GM12865 (cell line): ENCODE results near the gene DNAJC1.
"Not testable (repeated sequence)": the region's sequence is repeated elsewhere in the genome, so short reads cannot be mapped to it uniquely, and the experiment has no call there.

Source experiments
- DNase-seq: peaks from one replicate; pipeline ENCODE4 v3.0.0; 2010; ENCODE audit warnings: low read depth
- H3K4me3 ChIP-seq: 2 replicates; pipeline ENCODE4 v1.5.1; 2011; ENCODE audit warnings: mild to moderate bottlenecking, low read depth, low read length, control low read depth
- TF ChIP-seq, protein P1 (sequence below): IDR thresholded peaks from 2 replicates; pipeline ENCODE4 v1.5.1; 2011; ENCODE audit warnings: low read length, control low read depth, low read depth, inconsistent platforms; ENCODE audit not compliant: insufficient read depth; ENCODE audit errors: missing control alignments

DNAJC1 gene

DNA sequence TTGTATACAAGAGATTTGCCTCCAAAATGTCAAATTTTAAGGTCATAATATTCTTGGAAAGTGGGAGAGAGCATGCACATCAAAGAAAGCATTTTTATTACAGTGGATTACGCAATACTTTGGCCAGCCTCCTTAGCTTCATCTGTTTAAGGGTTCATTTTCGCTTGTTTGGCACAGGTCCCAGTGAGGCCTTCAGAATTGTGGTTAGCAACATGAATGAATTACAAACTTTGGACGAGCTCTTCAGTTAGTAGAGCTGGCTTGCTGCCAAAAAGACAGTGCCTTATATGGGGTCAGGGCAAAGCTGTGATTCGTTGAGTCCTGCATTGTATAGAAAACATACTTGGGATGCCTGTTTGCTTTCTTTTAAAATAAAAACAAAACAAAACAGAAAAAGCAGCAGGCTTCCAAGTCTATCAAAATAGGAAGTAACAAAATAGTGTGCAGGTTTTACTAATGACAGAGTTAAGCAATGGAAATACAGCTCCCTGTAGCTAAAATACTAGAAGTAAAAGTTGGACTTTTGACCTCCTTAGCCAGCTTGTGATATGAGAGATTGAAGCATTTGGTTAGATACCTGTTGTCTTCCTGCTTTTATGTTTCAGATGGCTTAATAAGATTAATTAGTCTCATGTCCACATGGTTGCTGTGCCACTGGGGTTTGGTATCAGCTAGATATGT is 278.7 kb downstream of the DNAJC1 start:
- TF ChIP-seq, protein P1, sequence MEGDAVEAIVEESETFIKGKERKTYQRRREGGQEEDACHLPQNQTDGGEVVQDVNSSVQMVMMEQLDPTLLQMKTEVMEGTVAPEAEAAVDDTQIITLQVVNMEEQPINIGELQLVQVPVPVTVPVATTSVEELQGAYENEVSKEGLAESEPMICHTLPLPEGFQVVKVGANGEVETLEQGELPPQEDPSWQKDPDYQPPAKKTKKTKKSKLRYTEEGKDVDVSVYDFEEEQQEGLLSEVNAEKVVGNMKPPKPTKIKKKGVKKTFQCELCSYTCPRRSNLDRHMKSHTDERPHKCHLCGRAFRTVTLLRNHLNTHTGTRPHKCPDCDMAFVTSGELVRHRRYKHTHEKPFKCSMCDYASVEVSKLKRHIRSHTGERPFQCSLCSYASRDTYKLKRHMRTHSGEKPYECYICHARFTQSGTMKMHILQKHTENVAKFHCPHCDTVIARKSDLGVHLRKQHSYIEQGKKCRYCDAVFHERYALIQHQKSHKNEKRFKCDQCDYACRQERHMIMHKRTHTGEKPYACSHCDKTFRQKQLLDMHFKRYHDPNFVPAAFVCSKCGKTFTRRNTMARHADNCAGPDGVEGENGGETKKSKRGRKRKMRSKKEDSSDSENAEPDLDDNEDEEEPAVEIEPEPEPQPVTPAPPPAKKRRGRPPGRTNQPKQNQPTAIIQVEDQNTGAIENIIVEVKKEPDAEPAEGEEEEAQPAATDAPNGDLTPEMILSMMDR: no peak
- no peak overlapping the region for H3K4me3 ChIP-seq
- peak; percentile 79 for DNase-seq

DNA sequence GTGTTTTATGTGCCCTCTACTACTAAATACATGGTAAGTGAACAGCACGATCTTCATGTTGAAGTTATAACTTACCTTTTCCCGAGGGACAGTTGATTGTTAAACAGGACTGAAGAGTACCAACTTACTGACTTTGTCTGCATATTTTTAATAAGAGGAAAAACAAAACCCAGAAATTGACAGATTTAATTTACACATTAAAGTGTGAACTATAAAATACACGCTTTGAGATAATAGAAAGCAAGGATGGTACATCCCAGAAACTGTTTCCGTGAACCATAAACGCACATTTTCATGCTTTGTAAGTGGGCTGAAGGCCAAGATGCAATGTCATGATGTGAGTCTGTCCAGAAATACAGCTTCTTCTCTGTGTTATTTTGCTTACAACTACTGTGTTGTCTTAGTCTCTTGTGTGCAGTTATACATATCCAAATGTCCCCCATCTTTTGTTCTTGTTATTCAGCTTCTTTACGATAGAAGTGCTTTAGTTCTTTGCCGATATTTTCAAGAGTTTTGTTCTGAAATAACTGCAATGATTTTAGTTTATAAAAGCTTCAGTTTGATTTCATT is 279.4 kb downstream of the DNAJC1 start:
- no peak for DNase-seq
- TF ChIP-seq, protein P1: no peak
- H3K4me3 ChIP-seq: no peak overlapping the region

DNA sequence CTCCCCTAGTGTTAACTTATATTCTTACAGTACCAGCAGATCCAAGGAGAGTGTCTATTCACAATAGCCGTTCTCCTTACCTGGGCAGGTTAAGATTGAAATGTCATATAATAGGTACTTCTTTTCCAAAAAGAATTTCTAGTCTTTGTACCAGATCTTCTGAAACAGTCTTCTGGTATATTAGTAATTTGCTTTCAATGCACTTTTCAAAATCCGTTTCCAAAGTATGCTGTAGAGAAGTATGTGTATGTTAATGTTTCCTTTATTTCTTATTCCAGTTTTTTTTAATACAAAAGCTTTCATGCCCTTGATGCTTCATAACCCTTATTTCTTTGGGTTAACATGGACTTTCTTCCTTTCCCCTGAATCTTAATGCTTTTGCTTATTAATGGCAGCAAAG is 281.3 kb downstream of the DNAJC1 start:
- TF ChIP-seq, protein P1: no peak
- DNase-seq: no peak
- no peak overlapping the region for H3K4me3 ChIP-seq

DNA sequence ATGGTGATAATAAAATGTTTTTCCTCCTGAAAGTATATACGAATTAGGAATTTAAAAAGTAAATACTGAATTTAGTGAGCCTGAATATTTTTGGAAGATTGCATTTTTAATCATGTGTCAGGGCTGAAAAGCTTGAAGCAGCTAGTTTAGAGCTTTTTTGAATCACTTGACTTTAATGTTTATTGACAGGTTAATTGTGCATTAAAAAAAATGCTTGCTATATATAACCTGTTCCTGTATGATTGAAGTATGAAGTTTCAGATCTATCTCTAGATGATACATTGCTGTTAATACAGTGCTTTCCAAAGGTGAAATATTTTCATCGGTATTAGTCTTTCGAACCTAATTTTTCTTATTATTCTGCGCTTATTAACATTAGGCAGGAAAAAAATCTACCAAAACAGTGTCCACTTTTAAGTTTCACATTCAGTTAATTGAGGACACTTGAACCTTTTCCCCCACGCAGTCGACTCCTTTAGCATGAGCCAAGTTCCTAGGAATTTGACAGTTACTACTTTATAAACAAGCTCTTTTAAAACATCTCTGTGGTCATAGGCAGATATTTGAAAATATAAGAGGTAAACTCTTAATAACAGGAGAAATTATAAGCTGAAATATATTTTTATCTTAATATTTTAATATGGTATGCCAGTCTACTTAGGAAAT is 282.4 kb downstream of the DNAJC1 start:
- no peak overlapping the region for H3K4me3 ChIP-seq
- DNase-seq: no peak
- TF ChIP-seq, protein P1: no peak

DNA sequence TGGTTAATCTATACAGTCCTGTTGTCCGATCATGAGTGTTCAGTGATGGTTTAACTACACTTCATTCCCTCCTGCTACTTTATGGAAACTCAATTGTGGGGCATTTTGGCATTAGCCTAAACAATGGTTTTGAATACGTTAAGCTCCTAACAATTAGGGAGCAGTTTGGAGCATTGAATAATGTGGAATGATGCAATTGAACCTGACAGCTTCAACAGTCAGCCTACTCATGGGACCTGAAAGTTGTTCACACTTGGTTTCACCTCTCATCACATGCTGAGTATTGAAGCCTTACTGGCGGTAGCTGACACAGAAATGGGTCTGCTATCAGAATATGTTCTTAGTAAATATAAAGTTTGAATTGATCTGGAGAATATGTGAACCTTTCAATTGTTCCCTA is 283.4 kb downstream of the DNAJC1 start:
- no peak overlapping the region for H3K4me3 ChIP-seq
- TF ChIP-seq, protein P1: no peak

DNA sequence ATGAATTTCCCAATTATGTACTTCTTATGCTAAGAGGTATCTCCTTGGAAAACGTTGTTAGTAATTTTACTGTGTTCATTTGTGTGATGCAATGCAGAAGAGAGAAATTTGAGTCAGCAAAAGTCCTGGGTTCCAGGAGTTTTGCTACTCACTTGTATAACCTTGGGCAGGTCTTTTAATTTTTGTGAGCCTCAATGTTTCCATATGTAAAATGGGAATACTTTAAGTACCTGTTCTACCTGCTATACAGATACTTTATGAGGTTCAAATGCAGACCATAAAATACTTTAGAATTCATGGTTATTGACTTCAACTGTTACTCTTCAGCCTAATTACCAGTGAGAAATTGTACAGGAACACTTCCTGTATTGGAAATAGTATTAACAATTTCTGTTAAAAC is 284.0 kb downstream of the DNAJC1 start:
- TF ChIP-seq, protein P1: no peak
- DNase-seq: no peak
- H3K4me3 ChIP-seq: no peak overlapping the region

More for the DNA sequence above, 283.4 kb downstream of the DNAJC1 start:
- DNase-seq: no peak

DNA sequence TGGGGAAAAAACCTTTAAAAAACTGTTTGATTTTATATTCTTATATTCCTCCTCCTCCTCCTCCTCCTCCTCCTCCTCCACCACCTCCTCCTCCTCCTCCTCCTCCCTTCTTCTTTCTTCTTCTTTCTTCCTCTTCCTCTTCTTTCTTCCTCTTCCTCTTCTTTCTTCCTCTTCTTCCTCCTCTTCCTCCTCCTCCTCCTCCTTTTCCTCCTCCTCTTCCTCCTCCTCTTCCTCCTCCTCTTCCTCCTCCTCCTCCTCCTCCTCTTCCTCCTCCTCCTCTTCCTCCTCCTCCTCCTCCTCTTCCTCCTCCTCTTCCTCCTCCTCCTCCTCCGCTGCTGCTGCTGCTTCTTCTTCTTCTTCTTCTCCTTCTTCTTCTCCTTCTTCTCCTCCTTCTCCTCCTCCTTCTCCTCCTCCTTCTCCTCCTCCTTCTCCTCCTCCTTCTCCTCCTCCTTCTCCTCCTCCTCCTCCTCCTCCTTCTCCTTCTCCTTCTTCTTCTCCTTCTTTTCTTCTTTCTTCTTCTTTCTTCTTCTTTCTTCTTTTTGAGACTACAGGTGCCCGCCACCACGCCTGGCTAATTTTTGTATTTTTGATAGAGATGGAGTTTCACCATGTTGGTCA is 286.0 kb downstream of the DNAJC1 start:
- H3K4me3 ChIP-seq, DNase-seq: not testable (repeated sequence)
